HG03175 (cell line): Measurements from ENCODE around the gene MAPT.

Source experiments
- ATAC-seq: cut with Tn5 transposase; IDR thresholded peaks from one replicate; pipeline ENCODE4 v1.9.1; 2021; ENCODE audit warnings: mild to moderate bottlenecking, moderate library complexity; ENCODE audit not compliant: unreplicated experiment

The MAPT gene

GRCh38 chr17:46042925-46043324 lies 148.6 kb downstream of the MAPT start:
- ATAC-seq: no peak

GRCh38 chr17:46043606-46044005 lies 149.3 kb downstream of the MAPT start:
- no peak for ATAC-seq

GRCh38 chr17:46044286-46044928 lies 150.1 kb downstream of the MAPT start:
- no peak for ATAC-seq

GRCh38 chr17:46044989-46045388 lies 150.6 kb downstream of the MAPT start:
- no peak for ATAC-seq

GRCh38 chr17:46045639-46046038 lies 151.3 kb downstream of the MAPT start:
- no peak for ATAC-seq

- no peak for ATAC-seq
Observed at GRCh38 chr17:46046957-46047356, 152.6 kb downstream of the MAPT start.

GRCh38 chr17:46047398-46047797 lies 153.0 kb downstream of the MAPT start:
- no peak for ATAC-seq

GRCh38 chr17:46047856-46048255 lies 153.5 kb downstream of the MAPT start:
- no peak for ATAC-seq

- ATAC-seq: no peak
Observed at GRCh38 chr17:46049656-46050055, 155.3 kb downstream of the MAPT start.

- no peak for ATAC-seq
Observed at GRCh38 chr17:46053911-46054534, 159.7 kb downstream of the MAPT start.

GRCh38 chr17:46056800-46057304 lies 162.5 kb downstream of the MAPT start:
- ATAC-seq: no peak

GRCh38 chr17:46057366-46057765 lies 163.0 kb downstream of the MAPT start:
- ATAC-seq: no peak

- no peak for ATAC-seq
Observed at GRCh38 chr17:46059486-46059885, 165.1 kb downstream of the MAPT start.

- no peak for ATAC-seq
Observed at GRCh38 chr17:46060461-46060860, 166.1 kb downstream of the MAPT start.

GRCh38 chr17:46061435-46061834 lies 167.1 kb downstream of the MAPT start:
- no peak for ATAC-seq

- ATAC-seq: no peak
Observed at GRCh38 chr17:46063241-46063640, 168.9 kb downstream of the MAPT start.

- no peak for ATAC-seq
Observed at GRCh38 chr17:46064460-46064859, 170.1 kb downstream of the MAPT start.

- no peak for ATAC-seq
Observed at GRCh38 chr17:46071796-46072195, 177.4 kb downstream of the MAPT start.

GRCh38 chr17:46072998-46073397 lies 178.6 kb downstream of the MAPT start:
- no peak for ATAC-seq

GRCh38 chr17:46074540-46074939 lies 180.2 kb downstream of the MAPT start:
- ATAC-seq: no peak
